HepG2 (cell line): ENCODE measurements around the gene SOST. TPM values are rescaled to one million over a fixed set of nuclear protein-coding genes. Genes with fewer than 3 reads are reported as not detected.
A peak's percentile ranks its signal among the peaks of the same experiment; 100 is the strongest.

ENCODE experiments used
- AGO2 ChIP-seq: fragments of 200-400 bp; formaldehyde crosslinking; optimal IDR thresholded peaks from 2 replicates; pipeline ENCODE3; 2017; ENCODE audit warnings: mild to moderate bottlenecking, low read depth, low read length, moderate library complexity
- ETV6 ChIP-seq: sonication (generic); formaldehyde crosslinking; conservative IDR thresholded peaks from 2 replicates; pipeline ENCODE4 v1.4.0; 2020; ENCODE audit warnings: missing genetic modification reagents
- SAFB2 ChIP-seq: sonication (generic); formaldehyde crosslinking; IDR thresholded peaks from 2 replicates; pipeline ENCODE4 v1.5.1; 2020; ENCODE audit warnings: missing genetic modification reagents, low read depth, mild to moderate bottlenecking, borderline replicate concordance
- SKI ChIP-seq: fragments of 450-650 bp; IDR thresholded peaks from one replicate; pipeline ENCODE4 v1.6.1; 2018; ENCODE audit warnings: mild to moderate bottlenecking; ENCODE audit not compliant: partially characterized antibody
- ZC3H13 ChIP-seq: sonication (generic); formaldehyde crosslinking; IDR thresholded peaks from 2 replicates; pipeline ENCODE4 v1.8.1; 2023; ENCODE audit warnings: mild to moderate bottlenecking, missing genetic modification reagents, moderate library complexity
- ZFP36 ChIP-seq: fragments of 150-350 bp; IDR thresholded peaks from 2 replicates; pipeline ENCODE4 v1.6.1; 2018; ENCODE audit warnings: borderline replicate concordance, low read length, low read depth; ENCODE audit not compliant: partially characterized antibody
- ZMYM3 ChIP-seq: sonication (generic); formaldehyde crosslinking; IDR thresholded peaks from 2 replicates; pipeline ENCODE4 v1.5.1; 2020; ENCODE audit warnings: mild to moderate bottlenecking, missing genetic modification reagents
- ZNF274 ChIP-seq: sonication (generic); formaldehyde crosslinking; IDR thresholded peaks from 2 replicates; pipeline ENCODE4 v1.5.1; 2020; ENCODE audit warnings: mild to moderate bottlenecking, missing genetic modification reagents
- ZNF382 ChIP-seq: sonication (generic); formaldehyde crosslinking; IDR thresholded peaks from 2 replicates; pipeline ENCODE4 v1.5.0; 2020; ENCODE audit warnings: missing genetic modification reagents, mild to moderate bottlenecking, borderline replicate concordance
- ZNF543 ChIP-seq: sonication (generic); formaldehyde crosslinking; IDR thresholded peaks from 2 replicates; pipeline ENCODE4 v1.4.0; 2020; ENCODE audit warnings: mild to moderate bottlenecking, missing genetic modification reagents
- ZNF749 ChIP-seq: sonication (generic); formaldehyde crosslinking; IDR thresholded peaks from 2 replicates; pipeline ENCODE4 v1.8.0; 2022; ENCODE audit warnings: mild to moderate bottlenecking, missing genetic modification reagents, moderate library complexity, borderline replicate concordance
- ZNF75D ChIP-seq: sonication (generic); formaldehyde crosslinking; IDR thresholded peaks from 2 replicates; pipeline ENCODE4 v1.8.1; 2023; ENCODE audit warnings: missing genetic modification reagents, mild to moderate bottlenecking, borderline replicate concordance
- polyA plus RNA-seq, 8 experiments: library from polyadenylated mRNA; depleted of rRNA in 3 of 8; stranded (reverse) in 7 of 8; unstranded in 1 of 8; fragments of >200 nt; fragmentation: Illumina TruSeq in 4 of 8; extraction: Trizol in 4 of 8; gene quantifications; 2 replicates each; pipeline versions ENCODE4 v1.2.1 to v1.2.3, GENCODE V29; 2011 to 2016; ENCODE audit warnings: low read depth in 4 of 8, missing spikeins in 1 of 8, mixed read lengths in 1 of 8; ENCODE audit not compliant: insufficient read depth in 1 of 8
- total RNA-seq, 5 experiments: library from RNA; depleted of rRNA; stranded (reverse); fragments of >200 nt; fragmentation: Illumina TruSeq; extraction: Trizol; gene quantifications; 2 replicates each; pipeline ENCODE4 v1.2.3, GENCODE V29; 2016; ENCODE audit warnings: low read depth in 1 of 5
- TF ChIP-seq, protein P1 (sequence below): sonication (generic); formaldehyde crosslinking; IDR thresholded peaks from 2 replicates; pipeline ENCODE4 v1.5.0; 2020; ENCODE audit warnings: missing genetic modification reagents
- TF ChIP-seq, protein P2 (sequence below): sonication (generic); formaldehyde crosslinking; IDR thresholded peaks from 2 replicates; pipeline ENCODE4 v1.8.0; 2022; ENCODE audit warnings: mild to moderate bottlenecking, missing genetic modification reagents, moderate library complexity
- TF ChIP-seq, protein P3 (sequence below): sonication (generic); formaldehyde crosslinking; IDR thresholded peaks from 2 replicates; pipeline ENCODE4 v1.4.0; 2020; ENCODE audit warnings: missing genetic modification reagents
- TF ChIP-seq, protein P4 (sequence below): IDR thresholded peaks from 2 replicates; pipeline ENCODE4 v1.6.1; 2016; ENCODE audit warnings: missing biosample characterization, missing genetic modification reagents, low read depth
- TF ChIP-seq, protein P5 (sequence below): sonication (generic); formaldehyde crosslinking; IDR thresholded peaks from 2 replicates; pipeline ENCODE4 v1.5.0; 2020; ENCODE audit warnings: mild to moderate bottlenecking, missing genetic modification reagents, moderate library complexity
- TF ChIP-seq, protein P6 (sequence below): IDR thresholded peaks from 2 replicates; pipeline ENCODE4 v1.6.1; 2016

The SOST gene
- total and polyA plus RNA-seq, 2 of the 13 experiments (the other 11 are each of a cell fraction or from before 2014, with no cell fraction given) = not detected

DNA sequence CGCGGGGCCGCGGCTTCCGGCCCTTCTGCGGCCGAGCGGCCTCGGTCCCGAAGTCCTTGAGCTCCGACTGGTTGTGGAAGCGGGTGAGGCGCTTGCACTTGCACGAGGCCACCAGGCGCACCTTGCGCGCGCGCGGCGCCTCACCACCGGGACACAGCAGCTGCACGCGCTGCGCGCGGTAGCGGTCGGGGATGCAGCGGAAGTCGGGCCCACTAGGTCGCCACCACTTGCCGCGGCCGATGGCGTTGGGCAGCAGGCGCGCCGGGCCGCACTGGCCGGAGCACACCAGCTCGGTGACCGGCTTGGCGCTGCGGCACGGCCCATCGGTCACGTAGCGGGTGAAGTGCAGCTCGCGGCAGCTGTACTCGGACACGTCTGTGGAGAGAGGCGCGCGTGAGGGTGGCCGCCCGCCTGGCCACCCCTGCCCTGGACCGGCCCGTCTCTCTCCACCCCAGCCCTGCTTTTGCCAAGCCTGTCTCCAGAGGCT lies 3.2 kb downstream of the SOST start (continued):
- TF ChIP-seq, protein P1, sequence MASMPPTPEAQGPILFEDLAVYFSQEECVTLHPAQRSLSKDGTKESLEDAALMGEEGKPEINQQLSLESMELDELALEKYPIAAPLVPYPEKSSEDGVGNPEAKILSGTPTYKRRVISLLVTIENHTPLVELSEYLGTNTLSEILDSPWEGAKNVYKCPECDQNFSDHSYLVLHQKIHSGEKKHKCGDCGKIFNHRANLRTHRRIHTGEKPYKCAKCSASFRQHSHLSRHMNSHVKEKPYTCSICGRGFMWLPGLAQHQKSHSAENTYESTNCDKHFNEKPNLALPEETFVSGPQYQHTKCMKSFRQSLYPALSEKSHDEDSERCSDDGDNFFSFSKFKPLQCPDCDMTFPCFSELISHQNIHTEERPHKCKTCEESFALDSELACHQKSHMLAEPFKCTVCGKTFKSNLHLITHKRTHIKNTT (CRISPR knock-in tag) = no peak
- no peak for TF ChIP-seq ZNF382
- TF ChIP-seq, protein P2, sequence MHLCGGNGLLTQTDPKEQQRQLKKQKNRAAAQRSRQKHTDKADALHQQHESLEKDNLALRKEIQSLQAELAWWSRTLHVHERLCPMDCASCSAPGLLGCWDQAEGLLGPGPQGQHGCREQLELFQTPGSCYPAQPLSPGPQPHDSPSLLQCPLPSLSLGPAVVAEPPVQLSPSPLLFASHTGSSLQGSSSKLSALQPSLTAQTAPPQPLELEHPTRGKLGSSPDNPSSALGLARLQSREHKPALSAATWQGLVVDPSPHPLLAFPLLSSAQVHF (CRISPR knock-in tag) = no peak
- TF ChIP-seq ZNF274 (CRISPR knock-in tag) = no peak
- TF ChIP-seq AGO2 = no peak
- TF ChIP-seq, protein P3, sequence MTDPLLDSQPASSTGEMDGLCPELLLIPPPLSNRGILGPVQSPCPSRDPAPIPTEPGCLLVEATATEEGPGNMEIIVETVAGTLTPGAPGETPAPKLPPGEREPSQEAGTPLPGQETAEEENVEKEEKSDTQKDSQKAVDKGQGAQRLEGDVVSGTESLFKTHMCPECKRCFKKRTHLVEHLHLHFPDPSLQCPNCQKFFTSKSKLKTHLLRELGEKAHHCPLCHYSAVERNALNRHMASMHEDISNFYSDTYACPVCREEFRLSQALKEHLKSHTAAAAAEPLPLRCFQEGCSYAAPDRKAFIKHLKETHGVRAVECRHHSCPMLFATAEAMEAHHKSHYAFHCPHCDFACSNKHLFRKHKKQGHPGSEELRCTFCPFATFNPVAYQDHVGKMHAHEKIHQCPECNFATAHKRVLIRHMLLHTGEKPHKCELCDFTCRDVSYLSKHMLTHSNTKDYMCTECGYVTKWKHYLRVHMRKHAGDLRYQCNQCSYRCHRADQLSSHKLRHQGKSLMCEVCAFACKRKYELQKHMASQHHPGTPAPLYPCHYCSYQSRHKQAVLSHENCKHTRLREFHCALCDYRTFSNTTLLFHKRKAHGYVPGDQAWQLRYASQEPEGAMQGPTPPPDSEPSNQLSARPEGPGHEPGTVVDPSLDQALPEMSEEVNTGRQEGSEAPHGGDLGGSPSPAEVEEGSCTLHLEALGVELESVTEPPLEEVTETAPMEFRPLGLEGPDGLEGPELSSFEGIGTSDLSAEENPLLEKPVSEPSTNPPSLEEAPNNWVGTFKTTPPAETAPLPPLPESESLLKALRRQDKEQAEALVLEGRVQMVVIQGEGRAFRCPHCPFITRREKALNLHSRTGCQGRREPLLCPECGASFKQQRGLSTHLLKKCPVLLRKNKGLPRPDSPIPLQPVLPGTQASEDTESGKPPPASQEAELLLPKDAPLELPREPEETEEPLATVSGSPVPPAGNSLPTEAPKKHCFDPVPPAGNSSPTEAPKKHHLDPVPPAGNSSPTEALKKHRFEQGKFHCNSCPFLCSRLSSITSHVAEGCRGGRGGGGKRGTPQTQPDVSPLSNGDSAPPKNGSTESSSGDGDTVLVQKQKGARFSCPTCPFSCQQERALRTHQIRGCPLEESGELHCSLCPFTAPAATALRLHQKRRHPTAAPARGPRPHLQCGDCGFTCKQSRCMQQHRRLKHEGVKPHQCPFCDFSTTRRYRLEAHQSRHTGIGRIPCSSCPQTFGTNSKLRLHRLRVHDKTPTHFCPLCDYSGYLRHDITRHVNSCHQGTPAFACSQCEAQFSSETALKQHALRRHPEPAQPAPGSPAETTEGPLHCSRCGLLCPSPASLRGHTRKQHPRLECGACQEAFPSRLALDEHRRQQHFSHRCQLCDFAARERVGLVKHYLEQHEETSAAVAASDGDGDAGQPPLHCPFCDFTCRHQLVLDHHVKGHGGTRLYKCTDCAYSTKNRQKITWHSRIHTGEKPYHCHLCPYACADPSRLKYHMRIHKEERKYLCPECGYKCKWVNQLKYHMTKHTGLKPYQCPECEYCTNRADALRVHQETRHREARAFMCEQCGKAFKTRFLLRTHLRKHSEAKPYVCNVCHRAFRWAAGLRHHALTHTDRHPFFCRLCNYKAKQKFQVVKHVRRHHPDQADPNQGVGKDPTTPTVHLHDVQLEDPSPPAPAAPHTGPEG (CRISPR knock-in tag) = no peak
- TF ChIP-seq ZNF749 = no peak
- TF ChIP-seq SKI = no peak
- no peak for TF ChIP-seq ZMYM3 (CRISPR knock-in tag)
- TF ChIP-seq ZNF543 (CRISPR knock-in tag) = 0 out of 2 replicates have a peak, but pooled peaks have one; percentile 32
- no peak for TF ChIP-seq ZC3H13 (CRISPR knock-in tag)
- TF ChIP-seq, protein P4, sequence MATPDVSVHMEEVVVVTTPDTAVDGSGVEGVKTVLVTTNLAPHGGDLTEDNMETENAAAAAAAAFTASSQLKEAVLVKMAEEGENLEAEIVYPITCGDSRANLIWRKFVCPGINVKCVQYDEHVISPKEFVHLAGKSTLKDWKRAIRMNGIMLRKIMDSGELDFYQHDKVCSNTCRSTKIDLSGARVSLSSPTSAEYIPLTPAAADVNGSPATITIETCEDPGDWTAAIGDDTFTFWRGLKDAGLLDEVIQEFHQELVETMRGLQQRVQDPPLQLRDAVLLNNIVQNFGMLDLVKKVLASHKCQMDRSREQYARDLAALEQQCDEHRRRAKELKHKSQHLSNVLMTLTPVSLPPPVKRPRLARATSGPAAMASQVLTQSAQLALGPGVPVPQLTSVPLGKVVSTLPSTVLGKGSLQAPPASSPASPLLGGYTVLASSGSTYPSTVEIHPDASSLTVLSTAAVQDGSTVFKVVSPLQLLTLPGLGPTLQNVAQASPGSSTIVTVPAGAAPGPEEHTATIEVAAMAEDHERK (CRISPR knock-in tag) = no peak
- TF ChIP-seq, protein P5, sequence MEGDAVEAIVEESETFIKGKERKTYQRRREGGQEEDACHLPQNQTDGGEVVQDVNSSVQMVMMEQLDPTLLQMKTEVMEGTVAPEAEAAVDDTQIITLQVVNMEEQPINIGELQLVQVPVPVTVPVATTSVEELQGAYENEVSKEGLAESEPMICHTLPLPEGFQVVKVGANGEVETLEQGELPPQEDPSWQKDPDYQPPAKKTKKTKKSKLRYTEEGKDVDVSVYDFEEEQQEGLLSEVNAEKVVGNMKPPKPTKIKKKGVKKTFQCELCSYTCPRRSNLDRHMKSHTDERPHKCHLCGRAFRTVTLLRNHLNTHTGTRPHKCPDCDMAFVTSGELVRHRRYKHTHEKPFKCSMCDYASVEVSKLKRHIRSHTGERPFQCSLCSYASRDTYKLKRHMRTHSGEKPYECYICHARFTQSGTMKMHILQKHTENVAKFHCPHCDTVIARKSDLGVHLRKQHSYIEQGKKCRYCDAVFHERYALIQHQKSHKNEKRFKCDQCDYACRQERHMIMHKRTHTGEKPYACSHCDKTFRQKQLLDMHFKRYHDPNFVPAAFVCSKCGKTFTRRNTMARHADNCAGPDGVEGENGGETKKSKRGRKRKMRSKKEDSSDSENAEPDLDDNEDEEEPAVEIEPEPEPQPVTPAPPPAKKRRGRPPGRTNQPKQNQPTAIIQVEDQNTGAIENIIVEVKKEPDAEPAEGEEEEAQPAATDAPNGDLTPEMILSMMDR (CRISPR knock-in tag) = peak; percentile 29; the same call in 1 of the 2 replicates
- TF ChIP-seq SAFB2 (CRISPR knock-in tag) = no peak
- no peak for TF ChIP-seq ZNF75D
- TF ChIP-seq ZFP36 = no peak
- TF ChIP-seq, protein P6, sequence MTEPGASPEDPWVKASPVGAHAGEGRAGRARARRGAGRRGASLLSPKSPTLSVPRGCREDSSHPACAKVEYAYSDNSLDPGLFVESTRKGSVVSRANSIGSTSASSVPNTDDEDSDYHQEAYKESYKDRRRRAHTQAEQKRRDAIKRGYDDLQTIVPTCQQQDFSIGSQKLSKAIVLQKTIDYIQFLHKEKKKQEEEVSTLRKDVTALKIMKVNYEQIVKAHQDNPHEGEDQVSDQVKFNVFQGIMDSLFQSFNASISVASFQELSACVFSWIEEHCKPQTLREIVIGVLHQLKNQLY = no peak
- TF ChIP-seq ETV6 = no peak
